GM19455 (cell line): ENCODE results near the gene GATA3.

Experiments
- ATAC-seq: cut with Tn5 transposase; IDR thresholded peaks from one replicate; pipeline ENCODE4 v1.9.1; 2021; ENCODE audit not compliant: unreplicated experiment

Gene GATA3

GRCh38 chr10:8037941-8038894 is 16.3 kb upstream of the GATA3 start:
- no peak for ATAC-seq

DNA sequence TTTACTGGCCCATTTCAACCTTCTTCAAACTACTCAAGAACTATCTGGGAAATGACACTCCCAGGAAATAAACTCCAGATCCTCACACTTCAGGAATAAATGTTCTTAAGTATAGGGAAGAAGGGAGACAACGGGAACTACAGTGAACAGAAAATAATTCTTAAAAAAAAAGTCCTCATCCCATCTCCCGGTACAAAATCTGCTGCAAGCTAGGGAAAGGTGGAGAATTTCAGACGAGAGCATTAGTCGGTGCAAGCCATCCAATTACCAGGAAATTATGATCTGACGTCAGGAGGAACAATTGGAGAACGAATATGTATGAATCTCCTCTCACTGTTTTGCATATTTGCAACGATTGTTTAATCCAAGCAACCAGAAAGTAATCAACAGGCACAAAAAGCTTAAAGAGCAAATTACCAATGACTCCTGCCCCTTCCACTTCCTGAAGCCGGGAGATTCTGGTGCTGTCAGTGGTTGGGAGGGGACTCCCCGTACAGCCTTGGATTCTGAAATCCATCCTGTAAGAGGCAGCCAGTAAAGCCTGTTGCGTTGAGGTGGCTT is 15.1 kb upstream of the GATA3 start:
- no peak for ATAC-seq

DNA sequence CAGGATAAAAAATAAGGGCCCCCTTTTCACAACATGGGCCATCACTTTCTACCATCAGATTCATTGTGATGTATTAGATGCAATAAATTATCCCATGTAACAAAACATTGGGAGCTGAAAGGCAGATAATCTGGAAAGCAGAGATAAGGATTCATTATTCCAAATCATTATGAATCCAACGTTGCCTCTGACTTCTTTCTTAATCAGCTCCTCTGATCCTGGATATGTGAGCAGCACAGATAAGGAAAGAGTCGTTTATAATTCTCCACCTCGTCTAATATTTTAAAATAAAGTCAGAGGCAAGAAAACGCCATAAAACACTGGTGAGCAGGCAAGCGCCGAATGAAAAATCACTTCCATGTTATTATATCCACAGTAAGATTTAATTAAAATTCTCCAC is 13.8 kb upstream of the GATA3 start:
- no peak for ATAC-seq

- ATAC-seq, result no peak
Measured at GRCh38 chr10:8041284-8041991, 13.1 kb upstream of the GATA3 start.

DNA sequence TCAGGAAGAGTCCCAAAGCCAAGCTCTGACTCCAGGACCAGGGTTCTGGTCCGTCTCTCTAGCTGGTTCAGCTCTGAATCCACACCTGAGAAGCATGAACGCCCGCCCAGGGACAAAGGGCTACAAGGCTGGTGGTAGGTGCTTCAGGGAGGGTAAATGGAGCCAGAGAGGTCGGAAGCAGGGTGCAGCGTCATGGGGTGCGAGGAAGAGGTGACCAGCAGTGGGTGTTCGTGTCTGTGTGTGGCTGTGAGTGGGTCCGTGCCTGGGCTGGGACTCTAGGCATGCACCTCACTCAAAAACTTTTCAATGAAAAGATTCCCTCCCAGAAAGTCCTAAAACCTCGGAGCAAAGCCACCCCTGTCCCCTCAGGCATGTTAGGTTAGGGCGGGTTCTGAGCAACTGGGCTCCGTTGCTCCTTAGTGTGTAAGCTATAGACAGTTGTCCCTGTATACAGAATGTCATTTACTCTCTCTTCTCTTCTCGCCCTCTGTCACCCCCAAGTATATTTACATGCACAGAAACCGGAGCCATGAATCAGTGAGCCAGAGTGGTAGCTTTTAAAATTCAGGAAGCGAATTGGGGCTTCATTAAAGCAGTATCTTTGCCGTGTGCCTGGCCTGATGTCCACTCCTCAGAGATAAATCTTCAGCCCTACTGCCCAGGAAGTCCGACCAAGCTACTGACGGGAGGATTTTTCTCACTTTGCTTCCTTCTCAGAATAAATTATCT is 12.3 kb upstream of the GATA3 start:
- ATAC-seq, result no peak

DNA sequence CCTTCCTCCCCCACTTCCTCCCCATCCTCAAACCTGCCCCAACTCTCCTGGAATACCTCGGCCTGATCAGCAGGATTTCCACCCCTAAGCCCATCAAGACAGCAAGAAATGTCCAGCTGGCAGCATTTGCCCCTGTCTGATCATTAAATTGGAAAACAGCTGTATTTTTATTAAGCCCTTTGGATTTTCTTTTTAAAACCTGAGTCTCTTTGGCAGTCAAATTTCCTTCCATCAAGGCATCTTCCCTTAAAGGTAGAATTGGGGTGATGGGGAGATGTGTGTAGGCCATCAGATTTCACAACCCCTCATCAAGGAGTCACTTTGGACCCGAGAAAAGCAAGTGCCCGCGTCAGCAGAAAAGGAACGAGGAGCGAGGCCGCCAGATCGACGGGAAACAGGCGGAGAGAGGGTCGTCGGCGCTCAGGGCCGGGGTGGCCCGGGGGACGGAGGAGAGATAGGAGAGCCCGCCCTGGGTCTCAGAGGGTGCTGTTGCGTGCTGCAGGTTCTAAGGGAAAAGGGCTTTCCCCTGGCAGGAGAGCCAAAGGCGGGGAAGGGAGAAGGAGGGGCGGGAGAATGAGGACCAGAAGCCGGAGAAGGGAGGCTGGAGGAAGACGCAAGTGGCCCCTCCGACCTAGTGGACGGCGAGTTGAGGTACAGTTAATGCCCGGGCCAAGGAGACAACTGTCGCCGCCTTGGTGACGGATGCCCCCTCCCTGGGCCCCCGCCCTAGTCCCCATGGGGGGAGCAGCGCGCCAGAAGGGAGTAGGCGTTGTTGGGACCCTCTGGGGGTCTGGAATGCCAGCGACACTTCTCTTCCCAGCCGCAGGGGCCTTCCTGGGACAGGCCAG is 11.5 kb upstream of the GATA3 start:
- ATAC-seq, result no peak

DNA sequence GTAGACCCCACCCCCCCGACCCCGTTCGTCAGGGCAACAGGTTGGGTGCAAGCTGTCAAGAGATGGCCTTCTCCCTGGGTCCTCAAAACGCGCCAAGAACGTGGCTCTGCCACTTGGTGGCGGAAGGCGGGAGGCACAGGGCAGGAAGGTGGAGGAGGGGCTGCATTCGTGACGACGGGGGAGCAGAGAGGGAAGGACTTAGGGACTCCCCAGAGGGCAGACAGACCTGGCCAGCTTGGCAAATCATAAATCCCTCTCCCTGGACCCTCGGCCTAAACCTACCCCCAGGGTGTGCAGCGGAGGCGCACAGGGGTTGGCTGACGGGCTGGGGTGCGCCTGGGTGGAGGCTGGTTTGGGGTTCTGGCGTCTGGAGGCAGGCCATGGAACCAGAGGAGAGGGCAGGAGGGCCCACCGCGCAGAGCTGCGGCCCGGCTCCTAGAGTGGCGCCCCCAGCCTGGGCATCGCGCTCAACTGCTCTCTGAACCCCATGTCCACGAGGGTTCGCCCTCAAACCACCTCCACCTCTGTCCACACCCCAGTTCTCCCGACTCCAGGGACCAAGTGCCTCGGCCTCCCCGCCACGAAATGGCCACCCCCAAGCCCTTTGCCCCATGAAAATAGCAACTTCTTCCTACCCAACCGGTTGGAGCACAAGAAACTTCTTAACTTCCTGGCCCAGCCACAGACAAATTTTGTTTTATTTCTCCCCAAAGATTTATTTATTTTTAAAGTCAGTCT is 10.8 kb upstream of the GATA3 start:
- no peak for ATAC-seq

DNA sequence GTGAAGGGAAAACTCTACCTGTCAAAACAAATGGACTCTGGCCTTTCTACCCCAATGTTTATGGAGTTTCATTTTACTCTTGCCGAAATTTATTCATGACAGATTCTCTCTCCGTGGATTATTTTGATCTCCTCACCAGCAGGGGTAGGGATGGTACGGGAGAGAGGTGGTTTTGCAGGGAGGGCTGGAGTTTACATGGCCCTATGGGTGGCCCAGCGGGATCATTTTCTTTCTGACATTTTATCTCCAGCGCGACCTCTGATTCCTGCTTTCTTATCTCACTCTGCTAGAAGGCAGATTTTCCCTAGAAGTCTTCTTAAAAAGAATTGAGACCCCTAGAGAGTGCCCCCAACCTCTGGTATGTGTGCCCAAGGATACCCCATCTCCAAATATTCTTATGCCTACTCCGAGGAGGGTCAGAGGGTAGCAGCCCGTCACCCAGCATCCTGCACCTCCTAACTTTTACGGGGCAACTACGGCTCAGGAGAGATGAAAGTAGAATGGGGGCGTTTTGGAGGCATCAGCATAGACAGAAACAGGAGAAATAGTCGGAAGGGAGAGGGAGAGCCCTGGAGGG is 10.1 kb upstream of the GATA3 start:
- no peak for ATAC-seq

- ATAC-seq, result no peak
Measured at GRCh38 chr10:8044908-8045725, 9.4 kb upstream of the GATA3 start.

GRCh38 chr10:8045726-8046494 is 8.6 kb upstream of the GATA3 start:
- no peak for ATAC-seq

GRCh38 chr10:8047452-8048280 is 6.8 kb upstream of the GATA3 start:
- no peak for ATAC-seq

DNA sequence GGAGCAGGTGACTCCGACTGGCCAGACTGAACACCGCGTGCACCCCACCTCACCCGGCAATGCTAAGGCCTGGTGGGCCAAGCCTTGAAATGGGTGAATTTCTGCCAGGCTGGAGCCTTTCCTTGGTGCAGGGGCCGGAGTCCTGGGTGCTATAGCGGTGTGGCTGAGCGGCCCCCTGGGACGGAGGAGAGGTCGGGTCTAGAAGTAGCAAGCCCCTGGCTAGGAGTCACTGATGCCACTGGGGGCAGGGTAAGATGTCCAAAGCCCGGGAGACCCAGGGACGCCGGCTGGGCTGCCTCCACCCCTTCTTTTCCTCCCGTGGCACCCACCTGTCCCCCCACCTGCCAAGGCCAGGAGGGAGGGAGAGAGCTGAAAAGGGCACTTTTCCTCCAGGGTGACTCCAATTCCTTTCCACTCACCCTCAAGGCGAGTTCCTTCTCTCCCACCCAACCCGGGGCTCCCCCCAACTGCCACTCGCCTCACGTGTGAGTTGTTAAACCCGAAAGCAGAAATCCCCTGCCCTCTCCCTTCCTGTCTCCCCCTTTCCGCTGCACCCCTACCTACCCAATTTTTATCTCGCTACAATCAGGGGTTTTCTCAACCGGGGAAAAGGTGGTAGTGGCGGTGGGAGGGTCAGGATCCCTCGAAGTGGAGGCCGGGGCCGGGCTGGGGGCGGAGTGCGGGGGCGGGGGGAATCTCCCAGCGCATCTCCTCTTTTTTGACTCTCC is 6.0 kb upstream of the GATA3 start:
- no peak for ATAC-seq

DNA sequence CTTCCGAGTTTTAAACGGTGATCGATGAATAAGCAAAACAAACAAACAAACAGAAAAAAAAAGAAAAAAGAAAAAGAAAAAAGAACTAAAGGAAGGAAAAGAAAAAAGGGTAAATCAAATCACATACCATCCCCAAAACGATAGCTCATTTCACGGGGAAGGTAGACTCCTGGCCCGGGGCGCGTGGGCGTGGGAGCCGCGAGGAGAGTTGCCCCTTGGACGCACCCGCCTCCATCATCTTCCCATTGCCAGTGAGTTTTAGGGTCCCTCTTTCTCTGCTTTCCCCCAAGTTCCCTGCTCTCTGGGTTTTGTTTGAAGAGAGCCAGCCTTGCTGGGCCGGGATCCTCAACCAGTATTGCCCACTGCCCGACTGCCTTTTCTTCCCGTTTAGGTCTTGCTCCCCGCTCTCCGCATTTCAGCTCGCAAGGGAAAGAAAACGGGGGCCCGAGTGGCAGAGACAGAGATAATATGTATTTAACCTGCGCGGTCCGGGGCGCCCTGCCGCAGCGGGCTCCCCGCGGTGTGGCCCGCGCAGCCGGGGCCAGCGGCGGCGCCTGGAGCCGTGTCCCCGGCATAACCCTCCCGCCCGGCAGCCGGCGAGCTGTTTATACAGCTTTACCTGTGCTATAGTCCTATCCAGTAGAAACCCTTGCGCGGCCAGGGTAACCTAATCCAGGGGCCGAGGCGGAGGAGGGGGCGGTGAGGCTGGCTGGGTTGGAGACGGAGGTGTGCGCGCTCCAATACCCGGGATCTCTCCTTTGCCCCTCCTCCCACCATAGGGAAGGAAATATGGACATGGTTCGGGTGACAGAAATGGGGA is 5.2 kb upstream of the GATA3 start:
- ATAC-seq, result no peak

DNA sequence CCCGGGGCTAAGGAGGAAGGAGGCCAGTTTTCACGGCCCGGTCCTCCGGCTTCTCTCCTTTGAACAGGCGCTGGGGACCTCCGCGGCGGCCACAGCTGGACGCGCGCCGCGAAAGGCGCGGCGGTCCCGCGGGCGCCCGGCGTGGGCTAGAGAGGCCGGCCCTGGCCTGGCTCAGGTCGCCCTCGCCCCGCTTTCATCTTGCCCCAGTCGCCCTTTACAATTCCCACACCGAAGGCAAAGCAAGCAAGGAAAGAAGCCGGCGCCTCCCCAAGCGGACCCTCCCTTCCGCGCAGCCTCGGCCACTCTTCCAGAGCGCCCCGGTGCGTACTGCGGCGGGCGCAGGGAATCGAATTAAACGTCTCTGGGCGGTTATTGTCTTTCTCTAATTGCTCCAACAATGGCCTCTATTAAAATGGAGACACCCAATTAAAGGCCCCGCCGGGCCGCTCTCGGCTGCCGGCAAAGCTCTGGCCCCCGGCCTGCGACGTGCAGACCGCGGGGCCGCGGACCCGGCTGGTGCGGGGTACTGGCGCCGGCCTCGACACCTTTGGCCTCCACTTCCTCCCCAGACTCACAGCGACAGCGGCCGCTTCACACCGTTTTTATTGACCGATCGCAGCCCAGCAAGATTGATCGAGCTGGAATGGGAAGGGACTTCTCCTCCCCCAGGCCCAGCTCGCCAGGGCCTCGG is 4.5 kb upstream of the GATA3 start:
- ATAC-seq, result no peak
